AG20443 (cell line): Measurements from ENCODE around the gene MID1.
A peak's percentile ranks its signal among the peaks of the same experiment; 100 is the strongest.

ENCODE experiments used
- DNase-seq: peaks from one replicate; pipeline ENCODE4 v3.0.0; 2012; ENCODE audit warnings: low spot score, mixed read lengths

Gene MID1

GRCh38 chrX:10531927-10532326, 88.5 kb downstream of the MID1 start:
- no peak for DNase-seq

- DNase-seq: peak; percentile 52
Observed at GRCh38 chrX:10529344-10529743, 91.0 kb downstream of the MID1 start.

GRCh38 chrX:10526451-10526850, 93.9 kb downstream of the MID1 start:
- no peak for DNase-seq

GRCh38 chrX:10525381-10526120, 94.8 kb downstream of the MID1 start:
- no peak for DNase-seq

GRCh38 chrX:10524578-10524977, 95.8 kb downstream of the MID1 start:
- DNase-seq: peak; percentile 9

GRCh38 chrX:10519761-10520160, 100.6 kb downstream of the MID1 start:
- peak; percentile 16 for DNase-seq

GRCh38 chrX:10519278-10519677, 101.1 kb downstream of the MID1 start:
- DNase-seq: no peak

- no peak for DNase-seq
Observed at GRCh38 chrX:10518073-10518472, 102.3 kb downstream of the MID1 start.

- no peak for DNase-seq
Observed at GRCh38 chrX:10516781-10517322, 103.5 kb downstream of the MID1 start.

- peak; percentile 19 for DNase-seq
Observed at GRCh38 chrX:10514891-10515290, 105.5 kb downstream of the MID1 start.

- DNase-seq: no peak
Observed at GRCh38 chrX:10513974-10514373, 106.4 kb downstream of the MID1 start.

- DNase-seq: no peak
Observed at GRCh38 chrX:10512741-10513140, 107.6 kb downstream of the MID1 start.

- no peak for DNase-seq
Observed at GRCh38 chrX:10512258-10512657, 108.1 kb downstream of the MID1 start.

GRCh38 chrX:10509397-10509796, 111.0 kb downstream of the MID1 start:
- DNase-seq: no peak

- no peak for DNase-seq
Observed at GRCh38 chrX:10508891-10509290, 111.5 kb downstream of the MID1 start.

- DNase-seq: no peak
Observed at GRCh38 chrX:10507876-10508275, 112.5 kb downstream of the MID1 start.

GRCh38 chrX:10507181-10507580, 113.2 kb downstream of the MID1 start:
- DNase-seq: no peak

- DNase-seq: no peak
Observed at GRCh38 chrX:10506781-10507180, 113.6 kb downstream of the MID1 start.

GRCh38 chrX:10505726-10506125, 114.7 kb downstream of the MID1 start:
- no peak for DNase-seq

GRCh38 chrX:10502961-10503360, 117.4 kb downstream of the MID1 start:
- DNase-seq: no peak

GRCh38 chrX:10501611-10502010, 118.8 kb downstream of the MID1 start:
- no peak for DNase-seq

- peak; percentile 57 for DNase-seq
Observed at GRCh38 chrX:10496345-10496965, 123.9 kb downstream of the MID1 start.

- no peak for DNase-seq
Observed at GRCh38 chrX:10495677-10496076, 124.7 kb downstream of the MID1 start.

- DNase-seq: no peak
Observed at GRCh38 chrX:10492250-10492649, 128.1 kb downstream of the MID1 start.
